WTC11 (cell line): ENCODE results near the gene PLRG1. TPM values are rescaled to one million over a fixed set of nuclear protein-coding genes. Genes with fewer than 3 reads are reported as not detected.

Experiments
- ATAC-seq: fragments of 200-7000 bp; cut with Tn5 transposase; 2 replicates; pipeline ENCODE4 v1.10.0; 2021; ENCODE audit warnings: mild to moderate bottlenecking, moderate library complexity
- CTCF ChIA-PET: fragments of 300-600 bp; sonication (Branson Sonifier 250); formaldehyde crosslinking; loops from one replicate; lab custom pipeline; 2021; ENCODE audit warnings: antibody characterized with exemption; lab: Charles Lee
- POLR2A ChIA-PET: fragments of 350-600 bp; sonication (Branson Sonifier 250); formaldehyde crosslinking; loops from one replicate; lab custom pipeline; 2021; ENCODE audit warnings: antibody characterized with exemption; lab: Charles Lee
- DNase-seq: peaks from one replicate; pipeline ENCODE4 v3.0.0; 2021; ENCODE audit warnings: low spot score
- H3K27ac Mint-ChIP-seq: 2 replicates; pipeline ENCODE4 v1.8.0; 2021; ENCODE audit warnings: mixed read lengths
- H3K27me3 Mint-ChIP-seq: 2 replicates; pipeline ENCODE4 v1.8.0; 2021; ENCODE audit warnings: low read depth, mild to moderate bottlenecking, moderate library complexity, mixed read lengths
- H3K36me3 Mint-ChIP-seq: 2 replicates; pipeline ENCODE4 v1.8.0; 2021; ENCODE audit warnings: mixed read lengths
- H3K4me1 Mint-ChIP-seq: 2 replicates; pipeline ENCODE4 v1.8.0; 2022; ENCODE audit warnings: mixed read lengths
- H3K4me3 Mint-ChIP-seq: 2 replicates; pipeline ENCODE4 v1.8.0; 2021; ENCODE audit warnings: mild to moderate bottlenecking, moderate library complexity, mixed read lengths
- H3K9me3 Mint-ChIP-seq: 2 replicates; pipeline ENCODE4 v1.8.0; 2021; ENCODE audit warnings: mixed read lengths
- ARID4B ChIP-seq: sonication (generic); formaldehyde crosslinking; IDR thresholded peaks from 2 replicates; pipeline ENCODE4 v1.8.0; 2023; ENCODE audit warnings: missing genetic modification reagents, mild to moderate bottlenecking, borderline replicate concordance
- IRF2 ChIP-seq: sonication (generic); formaldehyde crosslinking; IDR thresholded peaks from 2 replicates; pipeline ENCODE4 v1.8.0; 2022; ENCODE audit warnings: low read depth, missing genetic modification reagents, borderline replicate concordance
- SMAD3 ChIP-seq: sonication (generic); formaldehyde crosslinking; IDR thresholded peaks from 2 replicates; pipeline ENCODE4 v1.8.0; 2022; ENCODE audit warnings: missing genetic modification reagents, mild to moderate bottlenecking, borderline replicate concordance
- ZNF219 ChIP-seq: sonication (generic); formaldehyde crosslinking; IDR thresholded peaks from 2 replicates; pipeline ENCODE4 v1.8.0; 2023; ENCODE audit warnings: missing genetic modification reagents, mild to moderate bottlenecking, borderline replicate concordance
- total RNA-seq: library from RNA; stranded (reverse); gene quantifications from 3 replicates; pipeline ENCODE4 v1.2.3, GENCODE V29; 2021
- TF ChIP-seq, protein P1 (sequence below): fragments of 250-450 bp; sonication (Bioruptor Pico); IDR thresholded peaks from 2 replicates; pipeline ENCODE4 v1.9.0; 2021; ENCODE audit warnings: mild to moderate bottlenecking, borderline replicate concordance
- TF ChIP-seq, protein P2 (sequence below): sonication (generic); formaldehyde crosslinking; IDR thresholded peaks from 2 replicates; pipeline ENCODE4 v1.8.0; 2023; ENCODE audit warnings: mild to moderate bottlenecking, missing genetic modification reagents
- TF ChIP-seq, protein P3 (sequence below): sonication (generic); formaldehyde crosslinking; IDR thresholded peaks from 2 replicates; pipeline ENCODE4 v1.8.1; 2022; ENCODE audit warnings: missing genetic modification reagents, borderline replicate concordance

The PLRG1 gene
- total RNA-seq, 1 experiment from 2014 or later, result 84.8 TPM

GRCh38 chr4:154485127-154485773 lies 65.0 kb downstream of the PLRG1 start:
- Mint-ChIP-seq H3K27me3 (peaks cover 36% of the 10 kb centered on the region), H3K4me3 (no peak overlapping the region), H3K4me1 (0 out of 2 replicates have a peak, but pooled peaks cover 3% of the 10 kb centered on the region), H3K9me3 (no peaks in the 10 kb centered on the region), H3K27ac (no peak overlapping the region), H3K36me3 (no peaks in the 10 kb centered on the region)
- CTCF ChIA-PET, result no interaction called here
- ATAC-seq (no peak), DNase-seq (no peak)
- POLR2A ChIA-PET, result no interaction called here
- TF ChIP-seq, protein P1, sequence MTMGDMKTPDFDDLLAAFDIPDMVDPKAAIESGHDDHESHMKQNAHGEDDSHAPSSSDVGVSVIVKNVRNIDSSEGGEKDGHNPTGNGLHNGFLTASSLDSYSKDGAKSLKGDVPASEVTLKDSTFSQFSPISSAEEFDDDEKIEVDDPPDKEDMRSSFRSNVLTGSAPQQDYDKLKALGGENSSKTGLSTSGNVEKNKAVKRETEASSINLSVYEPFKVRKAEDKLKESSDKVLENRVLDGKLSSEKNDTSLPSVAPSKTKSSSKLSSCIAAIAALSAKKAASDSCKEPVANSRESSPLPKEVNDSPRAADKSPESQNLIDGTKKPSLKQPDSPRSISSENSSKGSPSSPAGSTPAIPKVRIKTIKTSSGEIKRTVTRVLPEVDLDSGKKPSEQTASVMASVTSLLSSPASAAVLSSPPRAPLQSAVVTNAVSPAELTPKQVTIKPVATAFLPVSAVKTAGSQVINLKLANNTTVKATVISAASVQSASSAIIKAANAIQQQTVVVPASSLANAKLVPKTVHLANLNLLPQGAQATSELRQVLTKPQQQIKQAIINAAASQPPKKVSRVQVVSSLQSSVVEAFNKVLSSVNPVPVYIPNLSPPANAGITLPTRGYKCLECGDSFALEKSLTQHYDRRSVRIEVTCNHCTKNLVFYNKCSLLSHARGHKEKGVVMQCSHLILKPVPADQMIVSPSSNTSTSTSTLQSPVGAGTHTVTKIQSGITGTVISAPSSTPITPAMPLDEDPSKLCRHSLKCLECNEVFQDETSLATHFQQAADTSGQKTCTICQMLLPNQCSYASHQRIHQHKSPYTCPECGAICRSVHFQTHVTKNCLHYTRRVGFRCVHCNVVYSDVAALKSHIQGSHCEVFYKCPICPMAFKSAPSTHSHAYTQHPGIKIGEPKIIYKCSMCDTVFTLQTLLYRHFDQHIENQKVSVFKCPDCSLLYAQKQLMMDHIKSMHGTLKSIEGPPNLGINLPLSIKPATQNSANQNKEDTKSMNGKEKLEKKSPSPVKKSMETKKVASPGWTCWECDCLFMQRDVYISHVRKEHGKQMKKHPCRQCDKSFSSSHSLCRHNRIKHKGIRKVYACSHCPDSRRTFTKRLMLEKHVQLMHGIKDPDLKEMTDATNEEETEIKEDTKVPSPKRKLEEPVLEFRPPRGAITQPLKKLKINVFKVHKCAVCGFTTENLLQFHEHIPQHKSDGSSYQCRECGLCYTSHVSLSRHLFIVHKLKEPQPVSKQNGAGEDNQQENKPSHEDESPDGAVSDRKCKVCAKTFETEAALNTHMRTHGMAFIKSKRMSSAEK, result no peak
- TF ChIP-seq IRF2 (no peak), SMAD3 (CRISPR knock-in tag) (no peak), ZNF219 (CRISPR knock-in tag) (no peak), ARID4B (CRISPR knock-in tag) (no peak)
- TF ChIP-seq, protein P2, sequence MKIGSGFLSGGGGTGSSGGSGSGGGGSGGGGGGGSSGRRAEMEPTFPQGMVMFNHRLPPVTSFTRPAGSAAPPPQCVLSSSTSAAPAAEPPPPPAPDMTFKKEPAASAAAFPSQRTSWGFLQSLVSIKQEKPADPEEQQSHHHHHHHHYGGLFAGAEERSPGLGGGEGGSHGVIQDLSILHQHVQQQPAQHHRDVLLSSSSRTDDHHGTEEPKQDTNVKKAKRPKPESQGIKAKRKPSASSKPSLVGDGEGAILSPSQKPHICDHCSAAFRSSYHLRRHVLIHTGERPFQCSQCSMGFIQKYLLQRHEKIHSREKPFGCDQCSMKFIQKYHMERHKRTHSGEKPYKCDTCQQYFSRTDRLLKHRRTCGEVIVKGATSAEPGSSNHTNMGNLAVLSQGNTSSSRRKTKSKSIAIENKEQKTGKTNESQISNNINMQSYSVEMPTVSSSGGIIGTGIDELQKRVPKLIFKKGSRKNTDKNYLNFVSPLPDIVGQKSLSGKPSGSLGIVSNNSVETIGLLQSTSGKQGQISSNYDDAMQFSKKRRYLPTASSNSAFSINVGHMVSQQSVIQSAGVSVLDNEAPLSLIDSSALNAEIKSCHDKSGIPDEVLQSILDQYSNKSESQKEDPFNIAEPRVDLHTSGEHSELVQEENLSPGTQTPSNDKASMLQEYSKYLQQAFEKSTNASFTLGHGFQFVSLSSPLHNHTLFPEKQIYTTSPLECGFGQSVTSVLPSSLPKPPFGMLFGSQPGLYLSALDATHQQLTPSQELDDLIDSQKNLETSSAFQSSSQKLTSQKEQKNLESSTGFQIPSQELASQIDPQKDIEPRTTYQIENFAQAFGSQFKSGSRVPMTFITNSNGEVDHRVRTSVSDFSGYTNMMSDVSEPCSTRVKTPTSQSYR (CRISPR knock-in tag), result no peak
- TF ChIP-seq, protein P3, sequence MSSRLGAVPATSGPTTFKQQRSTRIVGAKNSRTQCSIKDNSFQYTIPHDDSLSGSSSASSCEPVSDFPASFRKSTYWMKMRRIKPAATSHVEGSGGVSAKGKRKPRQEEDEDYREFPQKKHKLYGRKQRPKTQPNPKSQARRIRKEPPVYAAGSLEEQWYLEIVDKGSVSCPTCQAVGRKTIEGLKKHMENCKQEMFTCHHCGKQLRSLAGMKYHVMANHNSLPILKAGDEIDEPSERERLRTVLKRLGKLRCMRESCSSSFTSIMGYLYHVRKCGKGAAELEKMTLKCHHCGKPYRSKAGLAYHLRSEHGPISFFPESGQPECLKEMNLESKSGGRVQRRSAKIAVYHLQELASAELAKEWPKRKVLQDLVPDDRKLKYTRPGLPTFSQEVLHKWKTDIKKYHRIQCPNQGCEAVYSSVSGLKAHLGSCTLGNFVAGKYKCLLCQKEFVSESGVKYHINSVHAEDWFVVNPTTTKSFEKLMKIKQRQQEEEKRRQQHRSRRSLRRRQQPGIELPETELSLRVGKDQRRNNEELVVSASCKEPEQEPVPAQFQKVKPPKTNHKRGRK (CRISPR knock-in tag), result no peak
- TF ChIP-seq, all 79 proteins: peak for 0

Other genes starting within 250 kb of the PLRG1 start
- gene DCHS2, start 58.6 kb downstream of the PLRG1 start, total RNA-seq, result 1.3 to 1.9 TPM (median 1.4 TPM) in 3 replicates
- gene FGB, start 12.6 kb upstream of the PLRG1 start, total RNA-seq, result 2.0 to 3.5 TPM (median 2.3 TPM) in 3 replicates
- 3.2 to 5.9 TPM (median 3.4 TPM) in 3 replicates for gene FGA, start 40.3 kb upstream of the PLRG1 start, total RNA-seq
- 2.3 to 3.0 TPM (median 2.4 TPM) in 3 replicates for gene FGG, start 62.3 kb upstream of the PLRG1 start, total RNA-seq
- 33.0 to 37.7 TPM (median 34.5 TPM) in 3 replicates for gene LRAT, start 193.6 kb upstream of the PLRG1 start, total RNA-seq
- 3.3 to 4.6 TPM (median 4.2 TPM) in 3 replicates for gene RBM46, start 230.9 kb upstream of the PLRG1 start, total RNA-seq